Nephron progenitor cell (in vitro differentiated cells): Measurements from ENCODE around the gene RBMS3.

ENCODE experiments used
- DNase-seq: peaks from one replicate; pipeline ENCODE4 v3.0.0; 2021
- H3K27ac Mint-ChIP-seq: 2 replicates; pipeline ENCODE4 v1.8.0; 2021; ENCODE audit warnings: mild to moderate bottlenecking, moderate library complexity, mixed read lengths
- H3K27me3 Mint-ChIP-seq: 2 replicates; pipeline ENCODE4 v1.8.0; 2021; ENCODE audit warnings: mild to moderate bottlenecking, low read depth, mixed read lengths; ENCODE audit not compliant: poor library complexity
- H3K36me3 Mint-ChIP-seq: 2 replicates; pipeline ENCODE4 v1.8.0; 2021; ENCODE audit warnings: low read depth, mixed read lengths
- H3K4me1 Mint-ChIP-seq: 2 replicates; pipeline ENCODE4 v1.8.0; 2021; ENCODE audit warnings: mixed read lengths
- H3K4me3 Mint-ChIP-seq: 2 replicates; pipeline ENCODE4 v1.8.0; 2021; ENCODE audit warnings: mild to moderate bottlenecking, moderate library complexity, mixed read lengths
- H3K9me3 Mint-ChIP-seq: 2 replicates; pipeline ENCODE4 v1.8.0; 2021; ENCODE audit warnings: mild to moderate bottlenecking, moderate library complexity, mixed read lengths
- CTCF ChIP-seq: fragments of 200-600 bp; sonication (generic); IDR thresholded peaks from 2 replicates; pipeline ENCODE4 v1.5.0; 2021; ENCODE audit warnings: antibody characterized with exemption

Gene RBMS3

GRCh38 chr3:29494305-29495036 lies 213.6 kb downstream of the RBMS3 start:
- peaks cover 4% of the 10 kb centered on the region for H3K27me3 Mint-ChIP-seq
- H3K27ac Mint-ChIP-seq, result peak overlapping the region; percentile 38
- H3K4me3 Mint-ChIP-seq, result no peak overlapping the region
- no peaks in the 10 kb centered on the region for H3K4me1 Mint-ChIP-seq
- peaks cover 13% of the 10 kb centered on the region for H3K36me3 Mint-ChIP-seq
- no peak for DNase-seq
- no peak for TF ChIP-seq CTCF
- peaks cover 6% of the 10 kb centered on the region for H3K9me3 Mint-ChIP-seq

GRCh38 chr3:29497282-29497681 lies 216.4 kb downstream of the RBMS3 start:
- DNase-seq, result no peak
- Mint-ChIP-seq H3K36me3 (peaks cover 8% of the 10 kb centered on the region), H3K4me1 (no peaks in the 10 kb centered on the region), H3K27ac (no peak overlapping the region), H3K27me3 (no peaks in the 10 kb centered on the region), H3K9me3 (peaks cover 2% of the 10 kb centered on the region), H3K4me3 (no peak overlapping the region)
- TF ChIP-seq CTCF, result no peak

GRCh38 chr3:29502771-29503170 lies 221.9 kb downstream of the RBMS3 start:
- Mint-ChIP-seq H3K27ac (peak overlapping the region; percentile 73), H3K9me3 (peaks cover 35% of the 10 kb centered on the region)

GRCh38 chr3:29503314-29503713 lies 222.4 kb downstream of the RBMS3 start:
- Mint-ChIP-seq H3K27me3 (no peaks in the 10 kb centered on the region), H3K9me3 (peaks cover 35% of the 10 kb centered on the region), H3K36me3 (peaks cover 44% of the 10 kb centered on the region), H3K4me1 (peaks cover 14% of the 10 kb centered on the region), H3K27ac (peak overlapping the region; percentile 73), H3K4me3 (no peak overlapping the region)
- DNase-seq, result no peak
- no peak for TF ChIP-seq CTCF

More at GRCh38 chr3:29502771-29503170, 221.9 kb downstream of the RBMS3 start:
- H3K4me3 Mint-ChIP-seq, result no peak overlapping the region
- DNase-seq, result no peak
- H3K27me3 Mint-ChIP-seq, result no peaks in the 10 kb centered on the region
- no peak for TF ChIP-seq CTCF
- H3K4me1 Mint-ChIP-seq, result peaks cover 14% of the 10 kb centered on the region
- peaks cover 44% of the 10 kb centered on the region for H3K36me3 Mint-ChIP-seq

- Mint-ChIP-seq H3K4me1 (peaks cover 14% of the 10 kb centered on the region), H3K4me3 (no peak overlapping the region), H3K36me3 (peaks cover 44% of the 10 kb centered on the region), H3K9me3 (peaks cover 39% of the 10 kb centered on the region), H3K27ac (peak overlapping the region; percentile 68), H3K27me3 (no peaks in the 10 kb centered on the region)
- TF ChIP-seq CTCF, result no peak
- DNase-seq, result no peak
Observed at GRCh38 chr3:29503958-29504357, 223.1 kb downstream of the RBMS3 start.

- no peak overlapping the region for H3K27ac Mint-ChIP-seq
- peaks cover 14% of the 10 kb centered on the region for H3K4me1 Mint-ChIP-seq
- H3K9me3 Mint-ChIP-seq, result peaks cover 44% of the 10 kb centered on the region
- H3K4me3 Mint-ChIP-seq, result no peak overlapping the region
- no peak for TF ChIP-seq CTCF
- DNase-seq, result no peak
- H3K27me3 Mint-ChIP-seq, result peaks cover 2% of the 10 kb centered on the region
- H3K36me3 Mint-ChIP-seq, result peaks cover 42% of the 10 kb centered on the region
Observed at GRCh38 chr3:29506502-29506901, 225.6 kb downstream of the RBMS3 start.
